GM18508 (cell line): ENCODE results near the gene HEXIM2.
"Not testable (repeated sequence)": the region's sequence is repeated elsewhere in the genome, so short reads cannot be mapped to it uniquely, and the experiment has no call there.

ENCODE experiments used
- ATAC-seq: cut with Tn5 transposase; IDR thresholded peaks from one replicate; pipeline ENCODE4 v1.9.1; 2021; ENCODE audit warnings: moderate number of reproducible peaks; ENCODE audit not compliant: insufficient read depth, unreplicated experiment

The HEXIM2 gene, protein sequence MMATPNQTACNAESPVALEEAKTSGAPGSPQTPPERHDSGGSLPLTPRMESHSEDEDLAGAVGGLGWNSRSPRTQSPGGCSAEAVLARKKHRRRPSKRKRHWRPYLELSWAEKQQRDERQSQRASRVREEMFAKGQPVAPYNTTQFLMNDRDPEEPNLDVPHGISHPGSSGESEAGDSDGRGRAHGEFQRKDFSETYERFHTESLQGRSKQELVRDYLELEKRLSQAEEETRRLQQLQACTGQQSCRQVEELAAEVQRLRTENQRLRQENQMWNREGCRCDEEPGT

DNA sequence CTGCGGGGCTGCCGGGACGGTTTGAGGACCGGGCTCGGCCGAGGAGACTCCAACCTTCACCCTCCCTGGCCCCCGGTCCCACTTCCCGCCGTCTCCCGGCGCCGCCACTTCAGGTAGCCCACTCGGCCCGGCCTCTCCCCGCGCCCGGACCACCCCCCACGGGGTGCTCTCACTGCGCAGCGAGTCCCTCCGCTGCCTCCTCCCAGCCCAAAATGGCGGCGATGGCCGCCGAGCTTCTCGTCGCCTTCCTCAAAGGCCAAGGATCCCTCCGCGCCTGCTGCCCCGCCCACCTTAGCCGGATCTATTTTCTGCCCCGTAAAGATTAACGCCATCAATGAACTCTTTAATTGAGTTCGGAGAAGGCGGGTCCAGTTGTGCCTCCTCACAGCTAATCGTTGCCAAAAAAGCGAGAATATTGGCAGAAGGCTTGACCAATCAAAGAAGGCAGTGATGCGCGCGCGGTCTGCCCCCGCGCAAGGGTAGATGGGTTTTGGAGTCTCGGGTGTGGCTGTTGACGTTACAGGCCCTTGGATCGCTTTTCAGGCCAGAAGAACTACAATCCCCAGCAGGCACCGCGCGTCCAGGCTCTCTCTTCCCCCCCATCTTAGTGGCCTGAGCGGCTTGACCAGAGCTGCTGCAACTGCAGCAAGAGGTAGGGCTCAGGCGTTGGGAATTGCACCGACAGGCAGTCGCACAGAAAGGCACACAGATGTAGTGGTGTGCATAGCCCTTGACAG is at the start of gene HEXIM2:
TSS of gene HEXIM2 (plus strand) at position 588 of the 737 bp plus-strand sequence. CDS start 919 bp downstream, outside the sequence.
- peak; percentile 79 for ATAC-seq

DNA sequence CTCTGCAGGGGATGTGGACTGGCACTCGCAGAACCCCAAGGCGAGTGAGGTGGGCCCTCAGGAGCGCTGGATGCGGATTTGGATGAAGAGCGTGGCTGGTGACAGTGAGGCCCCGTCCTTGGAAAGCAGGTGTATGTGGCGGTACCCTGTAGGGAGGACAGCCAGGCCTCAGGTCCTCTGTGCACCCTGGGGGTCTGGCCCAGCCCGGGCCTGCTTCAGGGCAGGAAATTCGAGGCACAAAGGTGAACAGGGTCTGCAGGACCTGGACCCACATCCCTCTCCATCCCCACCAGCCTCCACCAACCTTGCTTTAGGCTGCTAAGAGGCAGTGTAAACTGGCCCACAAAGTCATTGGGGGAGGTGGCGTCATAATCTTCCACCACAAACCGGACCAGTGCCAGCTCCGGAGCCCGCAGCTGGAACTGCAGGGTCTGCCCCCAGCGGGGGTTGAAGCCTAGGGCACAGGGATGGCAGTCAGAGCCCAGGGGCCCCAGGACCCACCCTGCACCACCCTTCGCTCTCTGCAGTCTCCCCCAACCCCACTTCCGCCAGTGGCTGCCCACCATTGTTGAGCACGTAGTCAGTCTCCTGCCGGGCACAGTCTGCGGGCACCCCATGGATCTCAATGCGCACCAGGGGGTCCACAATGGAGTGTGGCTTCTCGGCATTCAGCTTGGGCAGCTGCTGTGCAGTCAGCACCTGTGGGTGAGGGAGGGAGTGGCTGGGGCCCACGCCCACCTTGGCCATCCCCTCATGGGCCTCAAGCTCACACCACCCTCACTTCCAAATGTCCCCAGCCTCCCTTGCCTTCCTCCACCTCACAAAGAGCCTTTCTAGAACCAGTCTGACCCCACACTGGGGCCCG is 48.9 kb upstream of the HEXIM2 start:
- ATAC-seq = no peak

DNA sequence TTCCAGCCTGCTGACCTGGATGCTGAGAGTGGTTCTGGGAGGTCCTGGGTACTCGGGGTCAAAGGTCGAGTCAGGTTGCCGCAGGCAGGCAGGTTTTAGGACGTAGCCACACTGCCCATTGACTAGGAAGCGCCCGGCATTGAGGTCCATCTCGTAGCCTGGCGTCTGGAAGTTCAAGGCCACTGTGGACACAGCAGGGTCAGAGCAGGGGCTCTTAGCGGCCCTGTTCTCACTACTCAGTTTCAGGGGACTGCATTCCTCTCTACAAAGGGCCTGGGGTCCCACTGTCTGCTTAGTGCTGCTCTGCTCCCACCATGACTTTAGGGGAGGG is 48.3 kb upstream of the HEXIM2 start:
- no peak for ATAC-seq

DNA sequence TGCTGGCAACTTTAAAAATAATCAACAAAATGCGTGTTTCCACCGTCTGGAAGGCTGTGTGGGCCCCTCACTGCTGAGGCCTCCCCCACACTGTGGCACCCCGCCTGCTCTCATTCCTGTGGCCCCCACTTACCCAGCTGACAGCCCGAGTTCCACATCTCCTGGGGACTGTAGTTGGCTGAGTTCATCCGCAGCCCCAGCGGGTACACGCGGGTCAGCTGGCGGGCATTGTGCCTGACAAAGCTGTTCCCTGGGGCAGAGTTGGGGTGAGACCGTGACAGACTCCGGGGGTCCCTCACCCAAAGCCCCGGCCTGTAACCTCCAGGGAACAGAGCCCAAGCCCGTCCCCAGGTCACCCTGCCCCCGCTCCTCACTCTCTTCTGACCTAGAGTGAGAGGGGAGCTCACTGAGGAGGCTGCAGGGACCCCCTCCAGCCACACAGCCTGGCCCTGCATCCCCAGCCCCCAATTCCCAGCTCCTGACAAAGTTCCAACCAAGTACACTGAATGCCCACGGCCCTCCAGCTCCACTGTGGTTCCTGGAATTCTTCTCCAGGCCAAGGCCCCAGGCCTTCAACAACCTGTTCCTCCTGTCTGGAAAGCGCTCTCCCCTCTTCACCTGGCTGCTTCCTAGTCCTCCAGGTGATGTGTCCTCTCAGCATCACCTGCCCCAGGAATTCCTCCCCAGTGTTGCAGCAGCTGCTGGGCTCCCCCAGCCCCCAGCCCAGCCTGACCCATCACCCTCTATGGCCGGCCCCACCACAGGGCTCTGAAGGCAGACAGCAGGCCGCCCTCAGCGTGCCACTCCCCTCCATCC is 47.4 kb upstream of the HEXIM2 start:
- no peak for ATAC-seq

DNA sequence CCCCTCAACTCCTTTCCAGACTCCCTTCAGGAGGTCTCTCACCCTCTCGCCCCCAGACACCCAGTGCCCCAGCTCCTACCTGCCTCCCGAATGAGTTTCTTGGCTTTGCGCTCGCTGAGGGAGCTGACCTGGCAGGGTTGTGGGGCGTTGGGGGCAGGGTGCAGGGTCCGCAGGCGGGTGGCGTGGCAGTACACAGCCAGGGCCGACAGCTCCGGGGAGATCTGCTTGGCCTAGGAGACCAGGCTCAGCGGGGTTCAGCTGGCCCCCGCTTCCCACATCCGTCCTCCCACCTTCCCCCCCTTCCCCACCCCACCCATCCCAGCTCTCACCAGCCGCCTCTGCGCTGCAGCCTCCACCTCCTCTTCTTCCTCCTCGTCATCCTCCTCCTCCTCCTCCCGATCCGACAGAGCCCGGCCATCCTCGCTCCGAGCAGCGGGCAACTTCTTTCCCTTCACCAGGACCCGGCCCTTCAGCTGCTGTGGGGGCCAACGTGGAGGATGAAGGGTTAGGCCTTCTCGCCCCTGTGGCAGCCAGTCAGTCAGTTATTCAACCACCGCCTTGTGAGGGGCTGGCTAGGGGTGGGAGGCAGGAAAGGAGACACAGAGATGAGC is 46.6 kb upstream of the HEXIM2 start:
- no peak for ATAC-seq

DNA sequence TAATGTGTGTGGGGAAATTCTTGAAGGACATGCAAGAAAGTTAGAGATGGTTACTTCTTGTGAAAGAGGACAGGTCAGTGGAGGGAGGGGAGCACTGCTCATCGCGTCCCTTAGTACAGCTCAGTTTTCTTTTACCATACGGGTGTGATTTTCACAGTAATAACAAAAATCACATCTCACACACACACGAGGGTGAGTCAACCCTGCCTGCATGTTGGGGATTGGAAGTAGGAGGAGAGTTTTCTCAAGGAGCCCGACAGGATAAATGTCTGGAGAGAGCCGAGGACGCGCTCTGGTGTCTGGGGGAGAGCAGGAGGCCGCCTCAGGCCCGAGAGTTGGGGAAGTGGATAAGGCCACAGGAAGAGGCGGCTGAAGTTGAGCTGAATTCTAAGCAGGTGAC is 45.8 kb upstream of the HEXIM2 start:
- no peak for ATAC-seq

DNA sequence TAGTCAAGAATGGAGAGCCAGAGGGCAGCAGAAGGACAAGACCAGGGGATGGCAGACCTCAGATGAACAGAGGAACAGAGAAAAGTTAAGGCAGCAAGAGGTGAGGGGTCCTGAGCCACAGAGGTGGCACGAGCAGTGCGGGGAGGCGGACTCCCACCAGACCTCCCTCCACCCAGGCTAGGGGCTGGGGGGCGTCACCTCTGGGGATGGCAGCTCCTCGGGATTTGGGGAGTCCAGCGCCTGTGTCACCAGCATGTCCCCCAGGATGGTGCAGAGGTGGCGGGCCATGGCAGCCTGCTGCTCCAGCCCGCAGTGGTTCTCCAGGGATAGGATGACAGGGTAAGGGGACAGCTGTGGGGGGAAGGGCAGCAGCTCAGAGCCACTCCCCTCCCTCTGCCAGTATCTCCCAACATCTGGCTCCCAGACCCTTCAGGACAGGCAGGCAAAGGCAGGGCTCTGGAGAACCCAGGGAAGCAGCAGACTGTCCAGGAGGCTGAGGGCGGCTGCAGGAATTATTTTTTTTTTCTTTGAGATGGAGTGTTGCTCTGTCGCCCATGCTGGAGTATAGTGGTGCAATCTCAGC is 45.1 kb upstream of the HEXIM2 start:
- ATAC-seq = no peak

DNA sequence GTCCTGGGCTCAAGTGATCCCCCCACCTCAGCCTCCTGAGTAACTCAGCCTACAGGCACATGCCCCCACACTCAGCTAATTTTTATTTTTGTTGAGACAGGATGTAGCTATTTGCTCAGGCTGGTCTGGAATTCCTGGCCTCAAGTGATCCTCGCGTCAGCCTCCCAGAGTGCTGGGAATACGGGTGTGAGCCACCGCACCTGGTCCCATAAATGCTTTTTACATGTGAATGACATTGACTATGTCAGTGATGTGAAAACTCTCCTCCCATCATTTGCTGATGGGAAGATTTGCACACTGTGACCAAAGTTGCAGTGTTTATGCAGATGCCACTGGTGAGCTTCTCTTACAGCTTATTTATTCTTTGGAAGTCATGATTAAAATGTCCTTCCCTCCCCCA is 44.3 kb upstream of the HEXIM2 start:
- no peak for ATAC-seq

DNA sequence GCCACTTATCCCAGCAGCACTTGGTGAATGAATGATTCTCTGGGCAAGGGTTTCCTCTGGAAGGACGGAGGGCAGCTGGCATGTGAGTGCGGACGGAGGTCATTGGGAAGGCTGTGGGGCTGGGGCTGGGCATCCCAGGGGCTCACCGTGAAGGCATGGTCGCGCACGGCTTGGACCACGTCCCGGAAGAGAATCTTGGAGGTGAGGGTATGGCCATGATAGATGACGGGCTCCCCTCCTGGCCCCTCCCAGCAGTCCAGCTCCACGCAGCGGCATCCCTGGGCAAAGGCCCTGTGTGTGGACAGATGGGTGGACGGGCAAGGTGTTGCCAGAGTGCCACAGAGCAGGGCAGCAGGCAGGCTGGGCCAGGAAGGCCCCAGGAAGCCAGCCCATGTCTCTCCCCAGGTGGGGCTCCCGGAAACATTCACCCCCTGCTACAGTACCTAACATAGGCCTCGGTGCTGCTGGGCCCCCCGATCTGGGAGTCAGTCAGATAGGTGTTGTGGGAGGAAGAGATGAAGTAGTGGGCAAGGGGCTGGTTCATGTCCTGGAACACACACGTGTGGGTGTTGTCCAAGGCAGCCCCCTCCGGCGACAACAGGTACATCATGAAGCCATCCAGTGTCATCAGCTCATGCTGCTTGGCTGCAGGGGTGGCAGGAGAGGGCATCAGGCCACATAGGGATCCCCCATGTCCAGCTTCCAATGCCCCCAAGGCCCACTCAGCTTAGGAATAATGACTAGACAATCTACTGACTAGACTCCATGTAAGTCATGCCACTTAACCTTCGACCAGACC is 43.6 kb upstream of the HEXIM2 start:
- ATAC-seq = no peak

DNA sequence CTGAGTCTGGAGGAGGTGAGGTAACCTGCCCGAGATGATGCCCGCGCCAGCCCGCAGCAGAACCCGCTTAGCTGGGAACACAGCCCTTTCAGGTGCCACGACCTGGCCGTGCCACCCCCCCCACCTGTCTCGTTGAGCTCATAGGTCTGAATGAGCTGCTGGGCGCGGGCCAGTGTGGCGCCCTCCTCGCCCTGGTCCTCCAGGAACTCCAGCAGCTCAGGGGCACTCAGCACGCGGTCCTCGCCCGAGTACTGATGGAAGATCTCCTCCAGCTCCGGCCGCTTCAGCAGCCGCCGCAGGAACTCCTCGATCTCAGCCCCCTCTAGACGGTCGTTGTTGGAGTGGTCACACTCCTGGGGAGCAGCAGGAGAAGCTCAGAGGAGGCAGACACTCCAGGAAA is 43.0 kb upstream of the HEXIM2 start:
- no peak for ATAC-seq

DNA sequence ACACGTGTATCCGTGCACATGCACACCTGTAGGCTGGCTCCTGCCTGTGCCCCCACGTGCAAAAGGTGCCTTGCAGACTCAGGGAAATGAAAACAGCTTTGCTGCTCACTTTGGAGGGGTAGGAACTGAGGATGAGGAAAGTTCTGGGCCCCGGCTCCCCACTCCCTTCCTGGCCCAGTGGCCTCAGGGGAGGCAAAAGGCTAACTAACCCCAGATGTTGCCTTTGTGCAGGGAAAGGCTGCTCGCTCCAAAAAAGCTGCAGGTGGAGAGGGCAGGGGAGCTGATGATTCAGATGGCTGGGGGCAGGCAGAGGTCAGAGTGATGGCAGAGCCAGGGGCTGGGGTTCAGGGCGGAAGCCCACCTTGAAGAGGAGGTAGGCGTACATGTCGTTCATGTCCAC is 41.7 kb upstream of the HEXIM2 start:
- ATAC-seq = no peak

DNA sequence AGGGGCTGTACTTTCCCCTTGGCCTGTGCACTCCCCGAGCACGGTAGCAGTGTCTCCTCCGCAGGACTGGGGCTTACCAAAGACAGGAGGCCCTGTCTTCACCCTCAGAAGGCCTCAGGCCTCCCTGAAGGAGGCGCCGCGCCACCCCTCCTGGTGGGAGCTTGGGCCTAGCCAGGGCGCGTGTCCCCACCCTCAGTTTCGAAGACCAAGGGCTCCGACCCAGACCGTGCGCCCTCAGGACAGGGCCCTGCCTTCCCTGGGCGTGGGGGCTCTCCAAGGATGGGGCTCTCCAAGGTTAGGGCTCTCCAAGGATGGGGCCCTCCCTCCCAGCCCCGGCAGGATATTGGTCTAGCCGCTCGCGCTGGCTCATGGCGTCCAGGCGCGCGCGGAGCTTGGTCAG is 41.1 kb upstream of the HEXIM2 start:
- no peak for ATAC-seq

DNA sequence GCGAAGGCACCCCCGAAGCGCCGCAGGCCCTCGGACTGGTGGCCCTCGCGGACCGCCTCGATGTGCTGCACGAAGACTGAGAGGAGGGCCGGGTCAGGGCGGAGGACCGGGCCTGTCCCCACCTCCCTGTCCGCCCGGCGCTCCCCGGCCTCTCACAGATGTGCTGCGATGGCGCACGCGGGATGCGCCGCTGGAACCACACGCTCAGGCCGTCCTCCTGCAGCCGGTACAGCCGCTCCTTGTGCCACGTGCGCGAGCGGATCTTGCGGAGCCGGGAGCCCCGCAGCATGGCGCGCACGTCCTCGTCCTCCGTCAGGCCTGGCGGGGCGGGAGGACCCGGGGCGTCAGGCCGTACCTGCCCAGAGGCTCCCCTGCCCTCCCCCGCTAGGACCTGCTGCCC is 40.6 kb upstream of the HEXIM2 start:
- ATAC-seq = no peak

DNA sequence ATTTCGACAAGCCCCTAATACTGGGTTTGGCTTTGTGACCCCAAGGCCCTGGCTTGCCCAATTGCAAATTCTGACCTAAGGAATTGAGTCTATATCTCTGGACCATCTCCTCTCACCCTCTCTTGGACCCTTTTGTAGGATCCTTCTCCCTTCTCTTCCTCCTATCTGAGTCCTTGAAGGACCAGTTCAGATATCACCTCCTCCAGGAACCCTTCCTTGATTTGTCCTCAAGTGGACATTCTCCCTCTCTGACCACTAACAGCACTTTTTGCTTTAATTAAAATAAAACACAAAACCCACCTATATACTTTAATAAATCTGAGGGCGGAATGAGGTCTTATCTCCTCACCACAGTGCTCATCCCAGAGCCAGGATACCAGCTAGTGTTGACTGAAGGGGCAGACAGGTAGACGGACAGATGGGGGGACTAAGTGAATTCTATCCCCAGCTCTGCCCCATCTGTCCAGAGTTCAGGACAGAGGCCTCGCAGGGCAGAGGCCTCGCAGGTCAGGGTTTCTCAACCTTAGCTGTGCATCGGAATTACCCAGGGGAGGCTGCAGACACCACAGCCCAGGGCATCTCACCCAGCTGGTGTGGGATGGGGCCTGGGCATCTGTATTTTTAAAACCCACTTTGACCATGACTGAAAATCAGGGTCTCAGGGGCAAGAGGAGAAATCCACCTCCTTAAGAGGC is 38.5 kb upstream of the HEXIM2 start:
- ATAC-seq = no peak

DNA sequence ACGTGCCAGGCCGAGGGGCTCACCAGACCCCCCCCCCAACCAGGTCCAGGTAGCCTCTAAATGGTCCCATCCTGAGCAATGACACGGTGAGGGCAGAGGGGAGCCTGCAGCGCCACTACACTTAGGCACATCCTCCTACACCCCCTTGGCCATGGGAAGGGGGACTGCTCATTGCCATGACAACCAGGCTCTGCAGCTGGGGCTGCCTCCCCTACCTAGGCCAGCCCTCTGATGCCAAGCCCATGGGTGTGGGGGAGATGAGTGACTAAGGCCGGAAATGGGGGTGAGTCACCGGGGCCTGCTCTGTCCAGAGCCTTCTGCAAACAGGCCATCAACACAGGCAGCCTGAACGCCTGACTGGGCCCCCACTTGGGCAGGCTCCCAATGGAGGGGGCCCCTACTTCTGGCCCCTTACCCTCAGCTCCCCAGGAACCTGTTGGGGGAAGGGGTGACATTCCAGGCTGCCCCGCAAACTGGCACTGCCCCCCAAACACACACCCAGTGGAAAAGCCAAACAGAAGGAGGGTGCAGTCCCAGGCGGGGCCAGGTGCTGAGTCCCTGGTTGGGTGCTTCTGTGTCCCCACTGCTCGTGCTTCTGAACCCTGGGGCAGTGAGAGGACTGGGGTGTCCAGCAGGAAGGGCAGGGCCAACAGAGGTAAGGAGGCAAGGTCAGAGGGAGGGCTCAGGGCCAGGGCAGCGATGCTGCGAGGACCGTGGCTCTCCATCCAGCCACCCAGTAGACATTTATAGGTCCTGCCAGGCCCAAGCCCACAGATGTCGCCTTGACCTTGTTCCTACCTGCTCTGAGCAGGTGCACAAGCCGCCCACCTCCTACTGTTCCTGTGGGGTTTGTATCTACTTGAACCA is 37.5 kb upstream of the HEXIM2 start:
- no peak for ATAC-seq

DNA sequence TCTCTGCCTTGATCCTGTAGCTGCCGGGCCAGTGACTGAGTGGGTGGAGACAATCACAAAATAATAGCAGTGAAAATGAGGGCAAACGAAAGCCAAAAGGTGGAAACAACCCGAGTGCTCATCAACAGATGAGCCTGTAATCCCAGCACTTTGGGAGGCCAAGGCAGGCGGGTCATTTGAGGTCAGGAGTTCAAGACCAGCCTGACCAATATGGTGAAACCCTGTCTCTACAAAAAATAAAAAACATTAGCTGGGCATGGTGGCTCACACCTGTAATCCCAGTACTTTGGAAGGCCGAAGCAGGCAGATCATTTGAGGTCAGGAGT is 36.9 kb upstream of the HEXIM2 start:
- not testable (repeated sequence) for ATAC-seq

DNA sequence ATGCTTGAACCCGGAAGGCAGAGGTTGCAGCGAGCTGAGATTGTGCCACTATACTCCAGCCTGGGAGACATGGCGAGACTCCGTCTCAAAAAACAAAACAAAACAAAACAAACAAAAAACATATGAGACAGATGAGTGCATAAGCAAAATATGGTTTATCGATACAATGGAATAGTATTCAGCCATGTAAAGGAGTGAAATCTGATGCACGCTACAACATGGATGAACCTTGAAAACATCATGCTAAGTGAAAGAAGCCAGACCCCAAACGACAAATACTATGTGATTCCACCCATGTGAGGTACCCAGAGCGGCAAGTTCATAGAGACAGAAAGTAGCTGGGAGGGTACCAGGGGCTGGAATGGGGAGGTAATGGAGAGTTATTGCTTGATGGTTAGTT is 36.2 kb upstream of the HEXIM2 start:
- ATAC-seq = no peak

DNA sequence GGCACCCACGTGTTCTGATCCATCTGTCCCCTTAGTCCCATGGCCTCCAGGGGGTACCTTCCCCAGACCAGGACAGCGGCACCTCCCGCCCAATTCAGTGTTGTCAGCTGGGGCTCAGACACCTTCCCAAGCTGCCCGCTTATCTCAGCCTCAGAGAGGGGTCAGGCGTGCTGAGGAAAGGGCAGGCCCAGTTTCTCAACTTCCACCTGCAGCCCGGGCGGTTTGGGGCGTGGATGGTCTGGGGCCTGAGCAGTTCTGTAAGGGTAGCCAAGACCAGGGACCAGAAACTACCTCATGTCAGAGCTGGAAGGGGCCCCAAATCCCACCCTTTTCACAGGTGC is 34.5 kb upstream of the HEXIM2 start:
- no peak for ATAC-seq
